HepG2 (cell line): ENCODE results near the gene UCKL1. TPM values are rescaled to one million over a fixed set of nuclear protein-coding genes. Genes with fewer than 3 reads are reported as not detected.

Experiments
- DMTF1 ChIP-seq: sonication (generic); formaldehyde crosslinking; IDR thresholded peaks from 2 replicates; pipeline ENCODE4 v1.4.0; 2020; ENCODE audit warnings: mild to moderate bottlenecking, missing genetic modification reagents
- ETV6 ChIP-seq: sonication (generic); formaldehyde crosslinking; conservative IDR thresholded peaks from 2 replicates; pipeline ENCODE4 v1.4.0; 2020; ENCODE audit warnings: missing genetic modification reagents
- FOXK2 ChIP-seq: fragments of 450-650 bp; IDR thresholded peaks from 2 replicates; pipeline ENCODE4 v1.6.1; 2016
- GPN1 ChIP-seq: sonication (generic); formaldehyde crosslinking; IDR thresholded peaks from 2 replicates; pipeline ENCODE4 v1.5.1; 2020; ENCODE audit warnings: missing genetic modification reagents, borderline replicate concordance
- JUND ChIP-seq: sonication (generic); formaldehyde crosslinking; IDR thresholded peaks from 2 replicates; pipeline ENCODE4 v1.8.0; 2022; ENCODE audit warnings: mild to moderate bottlenecking, missing genetic modification reagents
- MTA3 ChIP-seq: sonication (generic); formaldehyde crosslinking; IDR thresholded peaks from 2 replicates; pipeline ENCODE4 v1.4.0; 2020; ENCODE audit warnings: missing genetic modification reagents
- NBN ChIP-seq: fragments of 450-650 bp; conservative IDR thresholded peaks from 2 replicates; pipeline ENCODE4 v1.6.1; 2017
- NCOR1 ChIP-seq: fragments of 200-600 bp; sonication (generic); IDR thresholded peaks from 2 replicates; pipeline ENCODE4 v1.7.0; 2017; ENCODE audit warnings: antibody characterized with exemption, low read length, borderline replicate concordance
- SOX13 ChIP-seq, 3 experiments: fragments of 450-650 bp in 1 of 3; sonication (generic) in 1 of 3; formaldehyde crosslinking in 1 of 3; IDR thresholded peaks in 2 of 3; conservative IDR thresholded peaks in 1 of 3; 2 replicates each; pipeline versions ENCODE4 v1.5.0 to v1.6.1; 2016 to 2020; ENCODE audit warnings: antibody characterized with exemption in 1 of 3, mild to moderate bottlenecking in 1 of 3, missing compliant biosample characterization in 1 of 3, missing genetic modification reagents in 1 of 3, moderate library complexity in 1 of 3
- TRIM22 ChIP-seq: fragments of 450-650 bp; IDR thresholded peaks from 2 replicates; pipeline ENCODE4 v1.6.1; 2017
- ZMYM2 ChIP-seq: sonication (generic); formaldehyde crosslinking; IDR thresholded peaks from 2 replicates; pipeline ENCODE4 v1.8.0; 2022; ENCODE audit warnings: mild to moderate bottlenecking, missing genetic modification reagents
- ZNF280B ChIP-seq: sonication (generic); formaldehyde crosslinking; IDR thresholded peaks from 2 replicates; pipeline ENCODE4 v1.5.0; 2020; ENCODE audit warnings: missing genetic modification reagents, mild to moderate bottlenecking, borderline replicate concordance
- ZNF510 ChIP-seq: sonication (generic); formaldehyde crosslinking; IDR thresholded peaks from 2 replicates; pipeline ENCODE4 v1.4.0; 2020; ENCODE audit warnings: low read depth, mild to moderate bottlenecking, missing genetic modification reagents
- polyA plus RNA-seq, 8 experiments: library from polyadenylated mRNA; depleted of rRNA in 3 of 8; stranded (reverse) in 7 of 8; unstranded in 1 of 8; fragments of >200 nt; fragmentation: Illumina TruSeq in 4 of 8; extraction: Trizol in 4 of 8; gene quantifications; 2 replicates each; pipeline versions ENCODE4 v1.2.1 to v1.2.3, GENCODE V29; 2011 to 2016; ENCODE audit warnings: low read depth in 4 of 8, missing spikeins in 1 of 8, mixed read lengths in 1 of 8; ENCODE audit not compliant: insufficient read depth in 1 of 8
- total RNA-seq, 5 experiments: library from RNA; depleted of rRNA; stranded (reverse); fragments of >200 nt; fragmentation: Illumina TruSeq; extraction: Trizol; gene quantifications; 2 replicates each; pipeline ENCODE4 v1.2.3, GENCODE V29; 2016; ENCODE audit warnings: low read depth in 1 of 5

The UCKL1 gene
- total and polyA plus RNA-seq, 2 of the 13 experiments (the other 11 are each of a cell fraction or from before 2014, with no cell fraction given), result 50.2 to 126 TPM

- TF ChIP-seq SOX13 (IDR thresholded peaks at IDR 0.05) (0 out of 2 replicates have a peak, but pooled peaks have one; percentile 28), SOX13 (CRISPR knock-in tag; conservative IDR thresholded peaks at IDR 0.05 in 1 of 2, IDR thresholded peaks at IDR 0.05 in 1 of 2) (no peak), DMTF1 (CRISPR knock-in tag) (0 out of 2 replicates have a peak, but pooled peaks have one; percentile 30), JUND (0 out of 2 replicates have a peak, but pooled peaks have one; percentile 19), TRIM22 (0 out of 2 replicates have a peak, but pooled peaks have one; percentile 64), GPN1 (CRISPR knock-in tag) (no peak), NBN (0 out of 2 replicates have a peak, but pooled peaks have one; percentile 70), ZNF280B (CRISPR knock-in tag) (0 out of 2 replicates have a peak, but pooled peaks have one; percentile 5), ZNF510 (no peak), ETV6 (CRISPR knock-in tag) (no peak), MTA3 (CRISPR knock-in tag) (no peak), ZMYM2 (CRISPR knock-in tag) (peak; percentile 61; the same call in 1 of the 2 replicates), FOXK2 (0 out of 2 replicates have a peak, but pooled peaks have one; percentile 69), NCOR1 (no peak)
Observed at GRCh38 chr20:63973160-63973479, 16.9 kb upstream of the UCKL1 start (continued).
